A673 (cell line): ENCODE data around the gene MGAT4D. TPM values are rescaled to one million over a fixed set of nuclear protein-coding genes. Genes with fewer than 3 reads are reported as not detected.

Source experiments
- BruUV-seq: library from RNA; stranded (reverse); fragments of 400-500 nt; replicated peaks from 2 replicates; lab custom pipeline; 2021; lab: Mats Ljungman, UMichigan
- CTCF ChIA-PET: fragments of 300-600 bp; sonication (Branson Sonifier 250); formaldehyde crosslinking; loops from one replicate; lab custom pipeline; 2022; ENCODE audit warnings: antibody characterized with exemption; lab: Charles Lee
- POLR2A ChIA-PET: fragments of 300-600 bp; sonication (Branson Sonifier 250); formaldehyde crosslinking; loops from one replicate; lab custom pipeline; 2022; ENCODE audit warnings: antibody characterized with exemption; ENCODE audit not compliant: low non-redundant PET; lab: Charles Lee
- DNase-seq: peaks from one replicate; pipeline ENCODE4 v3.0.0-alpha.2; 2015; ENCODE audit warnings: low spot score
- H3K27ac ChIP-seq: fragments of 200-600 bp; sonication (generic); 2 replicates; pipeline ENCODE4 v1.5.1; 2016; ENCODE audit warnings: mixed run types, low read depth, mild to moderate bottlenecking, mixed read lengths, antibody characterized with exemption, low read length; ENCODE audit not compliant: poor library complexity, severe bottlenecking
- H3K27me3 ChIP-seq: fragments of 200-600 bp; sonication (generic); replicated peaks from 2 replicates; pipeline ENCODE4 v1.6.1; 2017; ENCODE audit warnings: mixed run types, low read depth, mild to moderate bottlenecking, mixed read lengths, antibody characterized with exemption, low read length; ENCODE audit not compliant: insufficient read depth, poor library complexity
- H3K36me3 ChIP-seq: fragments of 200-600 bp; sonication (generic); 2 replicates; pipeline ENCODE4 v1.6.1; 2016; ENCODE audit warnings: mixed run types, mild to moderate bottlenecking, mixed read lengths, antibody characterized with exemption, low read length; ENCODE audit not compliant: insufficient read depth, poor library complexity, severe bottlenecking
- H3K4me1 ChIP-seq: fragments of 200-600 bp; sonication (generic); 2 replicates; pipeline ENCODE4 v1.6.1; 2017; ENCODE audit warnings: mixed run types, mild to moderate bottlenecking, mixed read lengths, antibody characterized with exemption, low read length; ENCODE audit not compliant: insufficient read depth, poor library complexity, severe bottlenecking
- H3K4me3 ChIP-seq: fragments of 200-600 bp; sonication (generic); 2 replicates; pipeline ENCODE4 v1.5.1; 2016; ENCODE audit warnings: low read depth, mixed run types, mild to moderate bottlenecking, mixed read lengths, low read length; ENCODE audit not compliant: poor library complexity, severe bottlenecking
- H3K9me3 ChIP-seq: fragments of 200-600 bp; sonication (generic); 2 replicates; pipeline ENCODE4 v1.6.1; 2016; ENCODE audit warnings: mixed run types, low read depth, mild to moderate bottlenecking, mixed read lengths, antibody characterized with exemption, low read length; ENCODE audit not compliant: poor library complexity, severe bottlenecking
- EZH2 ChIP-seq: fragments of 200-600 bp; sonication (generic); IDR thresholded peaks from 2 replicates; pipeline ENCODE4 v1.6.1; 2017; ENCODE audit warnings: borderline replicate concordance, low read depth, mild to moderate bottlenecking, mixed read lengths, antibody characterized with exemption, low read length; ENCODE audit not compliant: poor library complexity, severe bottlenecking
- intact Hi-C: fragments of 100-400 bp; cut with micrococcal nuclease; formaldehyde crosslinking; loops from one replicate; pipeline ENCODE4 v1.10.0; 2022; ENCODE audit not compliant: unreplicated experiment
- total RNA-seq: library from RNA; stranded (reverse); gene quantifications from 2 replicates; pipeline ENCODE4 v1.2.3, GENCODE V29; 2021
- TF ChIP-seq, protein P1 (sequence below): fragments of 300-800, 200-600 bp; sonication (generic); conservative IDR thresholded peaks from 2 replicates; pipeline ENCODE4 v1.5.1; 2017; ENCODE audit warnings: low read depth, mild to moderate bottlenecking, antibody characterized with exemption, low read length, moderate library complexity, mixed read lengths

The MGAT4D gene
- total RNA-seq, 1 experiment from 2014 or later = not detected

DNA sequence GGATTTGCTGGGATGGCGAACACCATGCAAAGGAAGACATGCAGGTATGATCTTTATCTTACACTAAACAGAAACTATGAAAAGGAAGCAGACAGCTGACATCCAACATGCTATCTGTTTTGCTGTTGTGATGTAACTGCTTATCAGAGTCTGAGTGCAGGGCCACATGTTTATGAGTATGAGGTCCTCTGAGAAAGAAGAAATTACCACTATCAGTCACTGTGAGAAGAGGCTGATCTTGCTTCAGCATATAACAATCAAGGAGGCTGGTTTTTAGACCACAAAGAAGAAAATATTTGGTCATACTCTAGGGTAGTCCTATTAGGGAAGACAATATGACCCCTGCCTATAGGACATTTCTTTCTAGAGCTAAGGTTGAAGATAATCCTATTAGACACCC, 89.1 kb downstream of the MGAT4D start:
- no peak for TF ChIP-seq EZH2
- TF ChIP-seq, protein P1, sequence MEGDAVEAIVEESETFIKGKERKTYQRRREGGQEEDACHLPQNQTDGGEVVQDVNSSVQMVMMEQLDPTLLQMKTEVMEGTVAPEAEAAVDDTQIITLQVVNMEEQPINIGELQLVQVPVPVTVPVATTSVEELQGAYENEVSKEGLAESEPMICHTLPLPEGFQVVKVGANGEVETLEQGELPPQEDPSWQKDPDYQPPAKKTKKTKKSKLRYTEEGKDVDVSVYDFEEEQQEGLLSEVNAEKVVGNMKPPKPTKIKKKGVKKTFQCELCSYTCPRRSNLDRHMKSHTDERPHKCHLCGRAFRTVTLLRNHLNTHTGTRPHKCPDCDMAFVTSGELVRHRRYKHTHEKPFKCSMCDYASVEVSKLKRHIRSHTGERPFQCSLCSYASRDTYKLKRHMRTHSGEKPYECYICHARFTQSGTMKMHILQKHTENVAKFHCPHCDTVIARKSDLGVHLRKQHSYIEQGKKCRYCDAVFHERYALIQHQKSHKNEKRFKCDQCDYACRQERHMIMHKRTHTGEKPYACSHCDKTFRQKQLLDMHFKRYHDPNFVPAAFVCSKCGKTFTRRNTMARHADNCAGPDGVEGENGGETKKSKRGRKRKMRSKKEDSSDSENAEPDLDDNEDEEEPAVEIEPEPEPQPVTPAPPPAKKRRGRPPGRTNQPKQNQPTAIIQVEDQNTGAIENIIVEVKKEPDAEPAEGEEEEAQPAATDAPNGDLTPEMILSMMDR = no peak
- ChIA-PET POLR2A (no interaction called here), CTCF (no interaction called here)
- Histone ChIP-seq H3K9me3 (no peaks in the 10 kb centered on the region), H3K27ac (no peak overlapping the region), H3K36me3 (no peaks in the 10 kb centered on the region), H3K4me1 (no peaks in the 10 kb centered on the region), H3K27me3 (no peaks in the 10 kb centered on the region), H3K4me3 (no peak overlapping the region)
- no peak for DNase-seq
- intact Hi-C loops = no loop called here
- BruUV-seq = no TSS peak

DNA sequence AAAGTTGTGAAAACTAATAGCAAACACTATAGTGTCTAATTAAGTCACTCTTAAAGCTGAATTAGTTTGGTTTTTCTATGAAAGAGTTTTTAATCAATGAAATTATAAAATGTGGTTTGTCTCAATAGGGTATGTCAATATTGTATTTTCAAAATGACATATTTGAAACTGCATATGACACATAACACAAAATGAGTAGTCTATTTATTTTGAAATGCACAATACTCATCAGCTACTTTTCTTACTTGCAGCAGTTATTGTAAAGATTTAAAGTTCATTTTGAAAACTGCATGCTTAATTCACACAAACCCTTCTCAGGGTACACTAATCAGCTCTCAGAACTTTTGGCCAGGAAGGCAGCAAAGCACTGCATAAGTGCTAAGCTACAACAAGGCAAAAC, 91.8 kb downstream of the MGAT4D start:
- no peaks in the 10 kb centered on the region for H3K27me3 ChIP-seq
- BruUV-seq = no TSS peak
- ChIA-PET POLR2A (no interaction called here), CTCF (no interaction called here)
- H3K4me1 ChIP-seq = no peaks in the 10 kb centered on the region
- DNase-seq = no peak
- no peak overlapping the region for H3K4me3 ChIP-seq
- H3K36me3 ChIP-seq = no peaks in the 10 kb centered on the region
- TF ChIP-seq EZH2 = no peak
- TF ChIP-seq, protein P1 = no peak
- intact Hi-C loops = no loop called here
- H3K27ac ChIP-seq = no peak overlapping the region
- no peaks in the 10 kb centered on the region for H3K9me3 ChIP-seq

DNA sequence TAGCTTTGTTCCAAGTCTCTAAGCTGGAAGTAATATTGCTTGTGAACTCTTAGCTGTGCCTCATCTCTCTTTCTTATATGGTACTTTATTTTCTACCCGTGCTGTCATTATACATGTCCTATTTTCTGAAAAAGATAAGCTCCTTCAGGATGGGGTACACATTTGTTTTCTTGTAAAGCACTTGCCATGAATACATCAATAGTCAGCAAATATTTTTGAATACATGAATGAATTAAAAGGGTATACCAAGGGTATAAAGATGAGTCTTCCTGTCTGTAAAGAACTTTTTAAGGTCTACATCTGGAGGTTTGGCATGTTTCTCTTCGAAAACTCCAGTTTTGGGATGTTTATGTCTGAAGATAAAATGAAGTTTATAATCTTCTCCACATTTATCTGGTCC, 98.0 kb downstream of the MGAT4D start:
- BruUV-seq = no TSS peak
- Histone ChIP-seq H3K36me3 (no peaks in the 10 kb centered on the region), H3K9me3 (no peaks in the 10 kb centered on the region), H3K27ac (no peak overlapping the region), H3K27me3 (no peaks in the 10 kb centered on the region), H3K4me3 (no peak overlapping the region), H3K4me1 (no peaks in the 10 kb centered on the region)
- DNase-seq = no peak
- ChIA-PET CTCF (no interaction called here), POLR2A (no interaction called here)
- intact Hi-C loops = no loop called here
- TF ChIP-seq, protein P1 = no peak
- no peak for TF ChIP-seq EZH2
